Activated B cell treated with CpG ODN at 0.5 μM for 24 hours (primary cell): ENCODE measurements around the gene LANCL3. TPM values are rescaled to one million over a fixed set of nuclear protein-coding genes. Genes with fewer than 3 reads are reported as not detected.

Source experiments
- ATAC-seq: fragments of 200-7000 bp; cut with Tn5 transposase; one replicate; pipeline ENCODE4 v1.10.0; 2021; ENCODE audit warnings: low read depth, mild to moderate bottlenecking, moderate library complexity
- CTCF ChIA-PET: fragments of 350-600 bp; sonication (Branson Sonifier 250); formaldehyde crosslinking; loops from one replicate; lab custom pipeline; 2021; ENCODE audit warnings: antibody characterized with exemption; lab: Charles Lee
- POLR2A ChIA-PET: fragments of 350-600 bp; sonication (Branson Sonifier 250); formaldehyde crosslinking; loops from one replicate; lab custom pipeline; 2021; ENCODE audit warnings: antibody characterized with exemption; lab: Charles Lee
- DNase-seq: peaks from one replicate; pipeline ENCODE4 v3.0.0; 2022
- H3K27ac Mint-ChIP-seq: one replicate; pipeline ENCODE4 v1.8.0; 2020; ENCODE audit warnings: mixed read lengths
- H3K27me3 Mint-ChIP-seq: one replicate; pipeline ENCODE4 v1.8.0; 2021; ENCODE audit warnings: mixed read lengths
- H3K36me3 Mint-ChIP-seq: one replicate; pipeline ENCODE4 v1.8.0; 2021; ENCODE audit warnings: low read depth, mixed read lengths
- H3K4me1 Mint-ChIP-seq: one replicate; pipeline ENCODE4 v1.8.0; 2021; ENCODE audit warnings: mixed read lengths
- H3K4me3 Mint-ChIP-seq: one replicate; pipeline ENCODE4 v1.8.0; 2020; ENCODE audit warnings: mild to moderate bottlenecking, mixed read lengths
- H3K9me3 Mint-ChIP-seq: one replicate; pipeline ENCODE4 v1.8.0; 2020; ENCODE audit warnings: mixed read lengths
- intact Hi-C: fragments of 100-400 bp; cut with micrococcal nuclease; formaldehyde crosslinking; loops from one replicate; pipeline ENCODE4 v1.15.1; 2024
- total RNA-seq: library from RNA; stranded (reverse); gene quantifications from 2 replicates; pipeline ENCODE4 v1.2.3, GENCODE V29; 2022
- TF ChIP-seq, protein P1 (sequence below): fragments of 200-600 bp; IDR thresholded peaks from one replicate; pipeline ENCODE4 v1.8.0; 2022; ENCODE audit warnings: antibody characterized with exemption, mild to moderate bottlenecking

The LANCL3 gene
- total RNA-seq, 1 donor from 2014 or later, result 0.09 TPM

GRCh38 chrX:37651921-37652452, 80.5 kb downstream of the LANCL3 start:
- H3K27ac Mint-ChIP-seq, result no peak overlapping the region
- ATAC-seq, result no peak
- DNase-seq, result no peak
- TF ChIP-seq, protein P1, sequence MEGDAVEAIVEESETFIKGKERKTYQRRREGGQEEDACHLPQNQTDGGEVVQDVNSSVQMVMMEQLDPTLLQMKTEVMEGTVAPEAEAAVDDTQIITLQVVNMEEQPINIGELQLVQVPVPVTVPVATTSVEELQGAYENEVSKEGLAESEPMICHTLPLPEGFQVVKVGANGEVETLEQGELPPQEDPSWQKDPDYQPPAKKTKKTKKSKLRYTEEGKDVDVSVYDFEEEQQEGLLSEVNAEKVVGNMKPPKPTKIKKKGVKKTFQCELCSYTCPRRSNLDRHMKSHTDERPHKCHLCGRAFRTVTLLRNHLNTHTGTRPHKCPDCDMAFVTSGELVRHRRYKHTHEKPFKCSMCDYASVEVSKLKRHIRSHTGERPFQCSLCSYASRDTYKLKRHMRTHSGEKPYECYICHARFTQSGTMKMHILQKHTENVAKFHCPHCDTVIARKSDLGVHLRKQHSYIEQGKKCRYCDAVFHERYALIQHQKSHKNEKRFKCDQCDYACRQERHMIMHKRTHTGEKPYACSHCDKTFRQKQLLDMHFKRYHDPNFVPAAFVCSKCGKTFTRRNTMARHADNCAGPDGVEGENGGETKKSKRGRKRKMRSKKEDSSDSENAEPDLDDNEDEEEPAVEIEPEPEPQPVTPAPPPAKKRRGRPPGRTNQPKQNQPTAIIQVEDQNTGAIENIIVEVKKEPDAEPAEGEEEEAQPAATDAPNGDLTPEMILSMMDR, result no peak
- no peaks in the 10 kb centered on the region for H3K4me1 Mint-ChIP-seq
- intact Hi-C loops, result no loop called here
- no peaks in the 10 kb centered on the region for H3K9me3 Mint-ChIP-seq
- CTCF ChIA-PET, result no interaction called here
- H3K4me3 Mint-ChIP-seq, result no peak overlapping the region
- no peaks in the 10 kb centered on the region for H3K36me3 Mint-ChIP-seq
- H3K27me3 Mint-ChIP-seq, result no peaks in the 10 kb centered on the region
- POLR2A ChIA-PET, result no interaction called here

DNA sequence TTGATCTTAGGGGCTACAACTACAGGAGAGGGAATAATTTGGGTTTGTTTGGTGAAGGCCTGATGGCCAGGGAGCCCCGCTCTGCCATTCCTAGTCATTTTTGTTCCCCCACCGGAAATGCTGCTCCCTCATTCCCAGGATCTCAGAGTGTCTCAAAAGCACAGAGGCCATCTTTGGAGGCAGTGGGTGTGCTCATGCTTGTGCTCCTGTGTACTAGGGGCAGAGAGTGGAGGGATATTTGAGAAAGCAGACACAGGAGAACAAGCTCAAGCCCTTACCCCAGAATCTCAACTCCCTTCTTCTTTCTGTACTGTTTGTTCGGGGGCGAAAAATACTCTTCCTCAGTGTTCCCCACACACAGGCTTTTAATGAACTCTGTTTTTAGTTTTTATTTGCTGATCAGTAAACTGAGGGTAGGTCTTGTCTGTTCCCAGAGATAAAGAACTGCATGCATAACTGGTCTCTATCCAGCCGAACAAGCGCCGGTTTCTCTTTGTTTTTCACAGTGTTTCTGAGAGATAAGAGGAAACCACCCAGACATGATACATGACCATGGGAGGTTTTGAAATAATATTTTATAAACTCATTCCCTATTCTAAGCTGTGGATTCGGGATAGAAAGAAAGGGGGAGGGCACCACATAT, 81.2 kb downstream of the LANCL3 start:
- CTCF ChIA-PET, result no interaction called here

GRCh38 chrX:37653397-37654085, 82.1 kb downstream of the LANCL3 start:
- ATAC-seq, result no peak
- H3K4me1 Mint-ChIP-seq, result no peaks in the 10 kb centered on the region

More for the DNA sequence above, 81.2 kb downstream of the LANCL3 start:
- no peaks in the 10 kb centered on the region for H3K27me3 Mint-ChIP-seq
- no peaks in the 10 kb centered on the region for H3K36me3 Mint-ChIP-seq
- no peak for ATAC-seq
- no peak overlapping the region for H3K27ac Mint-ChIP-seq
- no peak for DNase-seq
- H3K4me1 Mint-ChIP-seq, result no peaks in the 10 kb centered on the region
- no peak overlapping the region for H3K4me3 Mint-ChIP-seq
- POLR2A ChIA-PET, result no interaction called here
- no peaks in the 10 kb centered on the region for H3K9me3 Mint-ChIP-seq
- TF ChIP-seq, protein P1, result no peak
- intact Hi-C loops, result no loop called here

GRCh38 chrX:37658343-37659030, 87.0 kb downstream of the LANCL3 start:
- ChIA-PET POLR2A (no interaction called here), CTCF (no interaction called here)
- ATAC-seq, result no peak
- Mint-ChIP-seq H3K4me3 (no peak overlapping the region), H3K4me1 (no peaks in the 10 kb centered on the region), H3K27me3 (no peaks in the 10 kb centered on the region), H3K27ac (no peak overlapping the region), H3K36me3 (no peaks in the 10 kb centered on the region), H3K9me3 (no peaks in the 10 kb centered on the region)
- DNase-seq, result no peak
- intact Hi-C loops, result no loop called here
- TF ChIP-seq, protein P1, result no peak

More at GRCh38 chrX:37653397-37654085, 82.1 kb downstream of the LANCL3 start:
- CTCF ChIA-PET, result no interaction called here
- H3K27ac Mint-ChIP-seq, result no peak overlapping the region
- POLR2A ChIA-PET, result no interaction called here
- intact Hi-C loops, result no loop called here
- DNase-seq, result no peak
- no peak overlapping the region for H3K4me3 Mint-ChIP-seq
- no peaks in the 10 kb centered on the region for H3K9me3 Mint-ChIP-seq
- no peaks in the 10 kb centered on the region for H3K36me3 Mint-ChIP-seq
- no peaks in the 10 kb centered on the region for H3K27me3 Mint-ChIP-seq
- TF ChIP-seq, protein P1, result no peak

- ChIA-PET POLR2A (no interaction called here), CTCF (no interaction called here)
- Mint-ChIP-seq H3K4me3 (no peak overlapping the region), H3K4me1 (no peaks in the 10 kb centered on the region), H3K27me3 (no peaks in the 10 kb centered on the region), H3K9me3 (no peaks in the 10 kb centered on the region), H3K27ac (no peak overlapping the region), H3K36me3 (no peaks in the 10 kb centered on the region)
- no peak for DNase-seq
- intact Hi-C loops, result no loop called here
- TF ChIP-seq, protein P1, result no peak
- ATAC-seq, result no peak
Observed at GRCh38 chrX:37659047-37659446, 87.6 kb downstream of the LANCL3 start.
